Measurements from ENCODE around the gene TBL1X.

DNA sequence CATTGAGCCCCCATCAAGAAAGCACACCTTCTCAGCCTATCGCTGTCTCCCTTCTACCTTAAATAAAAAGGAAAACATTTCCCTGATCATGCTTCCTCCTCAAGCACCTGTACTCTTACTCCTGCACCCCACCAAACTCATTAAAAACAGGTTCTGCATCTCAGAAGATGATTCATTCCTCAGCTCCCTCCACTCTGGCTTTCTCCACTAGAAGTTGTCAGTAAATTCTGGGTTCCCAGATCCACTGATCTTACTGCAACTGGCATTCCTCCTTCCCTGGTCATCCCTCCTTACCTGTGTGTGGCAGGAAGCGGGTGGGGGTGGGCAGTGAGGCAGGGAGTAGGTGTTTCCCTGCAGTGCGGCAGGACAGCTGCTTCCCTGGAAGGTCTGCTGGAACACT, 192.0 kb downstream of the TBL1X start:
- TF ChIP-seq, protein P1, sequence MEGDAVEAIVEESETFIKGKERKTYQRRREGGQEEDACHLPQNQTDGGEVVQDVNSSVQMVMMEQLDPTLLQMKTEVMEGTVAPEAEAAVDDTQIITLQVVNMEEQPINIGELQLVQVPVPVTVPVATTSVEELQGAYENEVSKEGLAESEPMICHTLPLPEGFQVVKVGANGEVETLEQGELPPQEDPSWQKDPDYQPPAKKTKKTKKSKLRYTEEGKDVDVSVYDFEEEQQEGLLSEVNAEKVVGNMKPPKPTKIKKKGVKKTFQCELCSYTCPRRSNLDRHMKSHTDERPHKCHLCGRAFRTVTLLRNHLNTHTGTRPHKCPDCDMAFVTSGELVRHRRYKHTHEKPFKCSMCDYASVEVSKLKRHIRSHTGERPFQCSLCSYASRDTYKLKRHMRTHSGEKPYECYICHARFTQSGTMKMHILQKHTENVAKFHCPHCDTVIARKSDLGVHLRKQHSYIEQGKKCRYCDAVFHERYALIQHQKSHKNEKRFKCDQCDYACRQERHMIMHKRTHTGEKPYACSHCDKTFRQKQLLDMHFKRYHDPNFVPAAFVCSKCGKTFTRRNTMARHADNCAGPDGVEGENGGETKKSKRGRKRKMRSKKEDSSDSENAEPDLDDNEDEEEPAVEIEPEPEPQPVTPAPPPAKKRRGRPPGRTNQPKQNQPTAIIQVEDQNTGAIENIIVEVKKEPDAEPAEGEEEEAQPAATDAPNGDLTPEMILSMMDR (IDR thresholded peaks at IDR 0.05), result no peak
- TF ChIP-seq POLR2AphosphoS5 (IDR thresholded peaks at IDR 0.05), result no peak
- TF ChIP-seq POLR2A (IDR thresholded peaks at IDR 0.05), result no peak

Measured in stomach (tissue), 4 donors.